PC-3 (cell line): ENCODE results near the gene CCAR1.
"Not testable (repeated sequence)": the region's sequence is repeated elsewhere in the genome, so short reads cannot be mapped to it uniquely, and the experiment has no call there.

ENCODE experiments used
- CTCF ChIP-seq: fragments of 300-600 bp; sonication (generic); conservative IDR thresholded peaks from 2 replicates; pipeline ENCODE4 v1.5.1; 2017; ENCODE audit warnings: antibody characterized with exemption, low read depth, mild to moderate bottlenecking, low read length
- EZH2 ChIP-seq: fragments of 300-600 bp; sonication (generic); IDR thresholded peaks from one replicate; pipeline ENCODE4 v1.6.1; 2017; ENCODE audit warnings: antibody characterized with exemption, mild to moderate bottlenecking, low read length; ENCODE audit not compliant: unreplicated experiment

- TF ChIP-seq CTCF, EZH2: not testable (repeated sequence)
These were observed 119.6 kb downstream of the CCAR1 start for GRCh38 chr10:68840650-68841049.
